WTC11 (cell line): ENCODE data around the gene SDHAF4. TPM values are rescaled to one million over a fixed set of nuclear protein-coding genes. Genes with fewer than 3 reads are reported as not detected.
A peak's percentile ranks its signal among the peaks of the same experiment; 100 is the strongest.

Experiments
- ATAC-seq: fragments of 200-7000 bp; cut with Tn5 transposase; 2 replicates; pipeline ENCODE4 v1.10.0; 2021; ENCODE audit warnings: mild to moderate bottlenecking, moderate library complexity
- CTCF ChIA-PET: fragments of 300-600 bp; sonication (Branson Sonifier 250); formaldehyde crosslinking; loops from one replicate; lab custom pipeline; 2021; ENCODE audit warnings: antibody characterized with exemption; lab: Charles Lee
- POLR2A ChIA-PET: fragments of 350-600 bp; sonication (Branson Sonifier 250); formaldehyde crosslinking; loops from one replicate; lab custom pipeline; 2021; ENCODE audit warnings: antibody characterized with exemption; lab: Charles Lee
- DNase-seq: peaks from one replicate; pipeline ENCODE4 v3.0.0; 2021; ENCODE audit warnings: low spot score
- H3K27ac Mint-ChIP-seq: 2 replicates; pipeline ENCODE4 v1.8.0; 2021; ENCODE audit warnings: mixed read lengths
- H3K27me3 Mint-ChIP-seq: 2 replicates; pipeline ENCODE4 v1.8.0; 2021; ENCODE audit warnings: low read depth, mild to moderate bottlenecking, moderate library complexity, mixed read lengths
- H3K36me3 Mint-ChIP-seq: 2 replicates; pipeline ENCODE4 v1.8.0; 2021; ENCODE audit warnings: mixed read lengths
- H3K4me1 Mint-ChIP-seq: 2 replicates; pipeline ENCODE4 v1.8.0; 2022; ENCODE audit warnings: mixed read lengths
- H3K4me3 Mint-ChIP-seq: 2 replicates; pipeline ENCODE4 v1.8.0; 2021; ENCODE audit warnings: mild to moderate bottlenecking, moderate library complexity, mixed read lengths
- H3K9me3 Mint-ChIP-seq: 2 replicates; pipeline ENCODE4 v1.8.0; 2021; ENCODE audit warnings: mixed read lengths
- ATF2 ChIP-seq: sonication (generic); formaldehyde crosslinking; IDR thresholded peaks from 2 replicates; pipeline ENCODE4 v1.8.1; 2022; ENCODE audit warnings: low read depth, missing genetic modification reagents, borderline replicate concordance
- ATF6 ChIP-seq: sonication (generic); formaldehyde crosslinking; IDR thresholded peaks from 2 replicates; pipeline ENCODE4 v1.8.1; 2023; ENCODE audit warnings: mild to moderate bottlenecking, missing genetic modification reagents
- CREM ChIP-seq: sonication (generic); formaldehyde crosslinking; IDR thresholded peaks from 2 replicates; pipeline ENCODE4 v1.8.1; 2022; ENCODE audit warnings: mild to moderate bottlenecking, missing genetic modification reagents, moderate library complexity
- GTF2I ChIP-seq: fragments of 250-450 bp; sonication (Bioruptor Pico); conservative IDR thresholded peaks from 2 replicates; pipeline ENCODE4 v1.4.0; 2021; ENCODE audit warnings: mild to moderate bottlenecking
- HMGA2 ChIP-seq: fragments of 250-450 bp; sonication (Bioruptor Pico); IDR thresholded peaks from 2 replicates; pipeline ENCODE4 v1.4.0; 2021; ENCODE audit warnings: mild to moderate bottlenecking, moderate library complexity
- IRF1 ChIP-seq: sonication (generic); formaldehyde crosslinking; IDR thresholded peaks from 2 replicates; pipeline ENCODE4 v1.8.0; 2023; ENCODE audit warnings: missing genetic modification reagents
- SOX15 ChIP-seq: fragments of 250-450 bp; sonication (Bioruptor Pico); IDR thresholded peaks from 2 replicates; pipeline ENCODE4 v1.9.0; 2021; ENCODE audit warnings: mild to moderate bottlenecking
- SP1 ChIP-seq: sonication (generic); formaldehyde crosslinking; conservative IDR thresholded peaks from 2 replicates; pipeline ENCODE4 v1.8.1; 2022; ENCODE audit warnings: missing genetic modification reagents
- ZNF138 ChIP-seq: sonication (generic); formaldehyde crosslinking; conservative IDR thresholded peaks from 2 replicates; pipeline ENCODE4 v1.8.1; 2022; ENCODE audit warnings: mild to moderate bottlenecking, moderate library complexity, missing genetic modification reagents
- ZNF396 ChIP-seq: fragments of 250-450 bp; sonication (Bioruptor Pico); IDR thresholded peaks from 2 replicates; pipeline ENCODE4 v1.8.0; 2021; ENCODE audit warnings: mild to moderate bottlenecking, moderate library complexity, borderline replicate concordance
- ZNF423 ChIP-seq: fragments of 250-450 bp; sonication (Bioruptor Pico); IDR thresholded peaks from 2 replicates; pipeline ENCODE4 v2.1.2; 2022; ENCODE audit warnings: mild to moderate bottlenecking, moderate library complexity
- total RNA-seq: library from RNA; stranded (reverse); gene quantifications from 3 replicates; pipeline ENCODE4 v1.2.3, GENCODE V29; 2021
- TF ChIP-seq, protein P1 (sequence below): fragments of 250-450 bp; sonication (Bioruptor Pico); IDR thresholded peaks from 2 replicates; pipeline ENCODE4 v2.1.2; 2022; ENCODE audit warnings: mild to moderate bottlenecking, moderate library complexity
- TF ChIP-seq, protein P2 (sequence below): sonication (generic); formaldehyde crosslinking; IDR thresholded peaks from 2 replicates; pipeline ENCODE4 v1.8.0; 2022; ENCODE audit warnings: missing genetic modification reagents

SDHAF4 gene
- total RNA-seq, 1 experiment from 2014 or later: 23.1 TPM

- TF ChIP-seq, protein P1, sequence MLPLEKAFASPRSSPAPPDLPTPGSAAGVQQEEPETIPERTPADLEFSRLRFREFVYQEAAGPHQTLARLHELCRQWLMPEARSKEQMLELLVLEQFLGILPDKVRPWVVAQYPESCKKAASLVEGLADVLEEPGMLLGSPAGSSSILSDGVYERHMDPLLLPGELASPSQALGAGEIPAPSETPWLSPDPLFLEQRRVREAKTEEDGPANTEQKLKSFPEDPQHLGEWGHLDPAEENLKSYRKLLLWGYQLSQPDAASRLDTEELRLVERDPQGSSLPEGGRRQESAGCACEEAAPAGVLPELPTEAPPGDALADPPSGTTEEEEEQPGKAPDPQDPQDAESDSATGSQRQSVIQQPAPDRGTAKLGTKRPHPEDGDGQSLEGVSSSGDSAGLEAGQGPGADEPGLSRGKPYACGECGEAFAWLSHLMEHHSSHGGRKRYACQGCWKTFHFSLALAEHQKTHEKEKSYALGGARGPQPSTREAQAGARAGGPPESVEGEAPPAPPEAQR: no peak
- no peak for TF ChIP-seq CREM (CRISPR knock-in tag)
- no peak for TF ChIP-seq ATF2 (CRISPR knock-in tag)
- TF ChIP-seq ATF6: no peak
- TF ChIP-seq GTF2I (CRISPR knock-in tag): no peak
- TF ChIP-seq HMGA2: no peak
- TF ChIP-seq, protein P2, sequence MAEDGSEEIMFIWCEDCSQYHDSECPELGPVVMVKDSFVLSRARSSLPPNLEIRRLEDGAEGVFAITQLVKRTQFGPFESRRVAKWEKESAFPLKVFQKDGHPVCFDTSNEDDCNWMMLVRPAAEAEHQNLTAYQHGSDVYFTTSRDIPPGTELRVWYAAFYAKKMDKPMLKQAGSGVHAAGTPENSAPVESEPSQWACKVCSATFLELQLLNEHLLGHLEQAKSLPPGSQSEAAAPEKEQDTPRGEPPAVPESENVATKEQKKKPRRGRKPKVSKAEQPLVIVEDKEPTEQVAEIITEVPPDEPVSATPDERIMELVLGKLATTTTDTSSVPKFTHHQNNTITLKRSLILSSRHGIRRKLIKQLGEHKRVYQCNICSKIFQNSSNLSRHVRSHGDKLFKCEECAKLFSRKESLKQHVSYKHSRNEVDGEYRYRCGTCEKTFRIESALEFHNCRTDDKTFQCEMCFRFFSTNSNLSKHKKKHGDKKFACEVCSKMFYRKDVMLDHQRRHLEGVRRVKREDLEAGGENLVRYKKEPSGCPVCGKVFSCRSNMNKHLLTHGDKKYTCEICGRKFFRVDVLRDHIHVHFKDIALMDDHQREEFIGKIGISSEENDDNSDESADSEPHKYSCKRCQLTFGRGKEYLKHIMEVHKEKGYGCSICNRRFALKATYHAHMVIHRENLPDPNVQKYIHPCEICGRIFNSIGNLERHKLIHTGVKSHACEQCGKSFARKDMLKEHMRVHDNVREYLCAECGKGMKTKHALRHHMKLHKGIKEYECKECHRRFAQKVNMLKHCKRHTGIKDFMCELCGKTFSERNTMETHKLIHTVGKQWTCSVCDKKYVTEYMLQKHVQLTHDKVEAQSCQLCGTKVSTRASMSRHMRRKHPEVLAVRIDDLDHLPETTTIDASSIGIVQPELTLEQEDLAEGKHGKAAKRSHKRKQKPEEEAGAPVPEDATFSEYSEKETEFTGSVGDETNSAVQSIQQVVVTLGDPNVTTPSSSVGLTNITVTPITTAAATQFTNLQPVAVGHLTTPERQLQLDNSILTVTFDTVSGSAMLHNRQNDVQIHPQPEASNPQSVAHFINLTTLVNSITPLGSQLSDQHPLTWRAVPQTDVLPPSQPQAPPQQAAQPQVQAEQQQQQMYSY (CRISPR knock-in tag): no peak
- TF ChIP-seq IRF1 (CRISPR knock-in tag): 0 out of 2 replicates have a peak, but pooled peaks have one; percentile 49
- TF ChIP-seq, all 79 proteins: peak for 24
These were observed at the start of gene SDHAF4 (continued) for GRCh38 chr6:70566751-70567382.

- Mint-ChIP-seq H3K4me3 (no peak overlapping the region), H3K27ac (no peak overlapping the region), H3K9me3 (peaks cover 10% of the 10 kb centered on the region; the same call in 1 of the 2 replicates), H3K27me3 (no peaks in the 10 kb centered on the region), H3K36me3 (peaks cover 4% of the 10 kb centered on the region; the same call in 1 of the 2 replicates), H3K4me1 (peaks cover 5% of the 10 kb centered on the region; the same call in 1 of the 2 replicates)
- no peak for DNase-seq
- POLR2A ChIA-PET: no interaction called here
- ATAC-seq: no peak
- CTCF ChIA-PET: interaction anchor here (0.7 to 2.0 kb wide), 3 partner anchors 16 to 365 kb away, joined by 3 to 5 read pairs (median 3); no protein-coding TSS in a partner anchor
- TF ChIP-seq ZNF423 (CRISPR knock-in tag) (no peak), SP1 (no peak), SOX15 (CRISPR knock-in tag) (no peak), ZNF396 (CRISPR knock-in tag) (no peak)
These were observed 48.0 kb upstream of the SDHAF4 start for GRCh38 chr6:70518723-70519122.

DNA sequence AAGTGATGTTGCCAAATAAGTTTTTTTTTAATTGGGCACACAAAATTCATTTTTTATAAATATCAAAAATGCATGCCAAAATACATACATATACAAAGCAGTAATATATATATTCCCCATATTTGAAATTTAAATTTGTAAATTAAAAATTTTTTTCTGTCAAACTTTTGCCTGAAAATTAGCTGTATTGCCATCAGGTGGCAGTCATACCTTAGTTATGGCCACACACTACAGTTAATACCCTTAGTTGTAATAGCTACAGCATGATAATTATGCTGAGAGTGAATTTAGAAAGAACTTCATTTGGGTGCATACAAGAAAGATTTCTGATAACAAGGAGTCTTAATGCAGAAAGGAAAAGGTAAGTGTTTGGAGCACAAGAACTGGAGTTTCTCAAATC is 46.2 kb upstream of the SDHAF4 start:
- Mint-ChIP-seq H3K9me3 (peaks cover 10% of the 10 kb centered on the region; the same call in 1 of the 2 replicates), H3K4me1 (peaks cover 5% of the 10 kb centered on the region; the same call in 1 of the 2 replicates), H3K4me3 (no peak overlapping the region), H3K27ac (no peak overlapping the region), H3K36me3 (peaks cover 6% of the 10 kb centered on the region), H3K27me3 (no peaks in the 10 kb centered on the region)
- ChIA-PET CTCF (interaction anchor here (0.6 to 2.3 kb wide), 23 partner anchors 11 to 975 kb away, joined by 3 to 42 read pairs (median 4); partner anchors contain the start of genes B3GAT2 and SDHAF4), POLR2A (no interaction called here)
- DNase-seq (no peak), ATAC-seq (no peak; the same call in 1 of the 2 replicates)
- TF ChIP-seq ZNF138 (no peak), ATF6 (no peak)
- TF ChIP-seq, protein P2 (CRISPR knock-in tag): no peak
